GM18502 (cell line): ENCODE measurements around the gene CD44.
"Not testable (repeated sequence)": the region's sequence is repeated elsewhere in the genome, so short reads cannot be mapped to it uniquely, and the experiment has no call there.

ENCODE experiments used
- ATAC-seq: cut with Tn5 transposase; IDR thresholded peaks from one replicate; pipeline ENCODE4 v1.9.1; 2021; ENCODE audit warnings: mild to moderate bottlenecking; ENCODE audit not compliant: unreplicated experiment, poor library complexity

CD44 gene

GRCh38 chr11:35206616-35207015 is 67.6 kb downstream of the CD44 start:
- ATAC-seq, result no peak

DNA sequence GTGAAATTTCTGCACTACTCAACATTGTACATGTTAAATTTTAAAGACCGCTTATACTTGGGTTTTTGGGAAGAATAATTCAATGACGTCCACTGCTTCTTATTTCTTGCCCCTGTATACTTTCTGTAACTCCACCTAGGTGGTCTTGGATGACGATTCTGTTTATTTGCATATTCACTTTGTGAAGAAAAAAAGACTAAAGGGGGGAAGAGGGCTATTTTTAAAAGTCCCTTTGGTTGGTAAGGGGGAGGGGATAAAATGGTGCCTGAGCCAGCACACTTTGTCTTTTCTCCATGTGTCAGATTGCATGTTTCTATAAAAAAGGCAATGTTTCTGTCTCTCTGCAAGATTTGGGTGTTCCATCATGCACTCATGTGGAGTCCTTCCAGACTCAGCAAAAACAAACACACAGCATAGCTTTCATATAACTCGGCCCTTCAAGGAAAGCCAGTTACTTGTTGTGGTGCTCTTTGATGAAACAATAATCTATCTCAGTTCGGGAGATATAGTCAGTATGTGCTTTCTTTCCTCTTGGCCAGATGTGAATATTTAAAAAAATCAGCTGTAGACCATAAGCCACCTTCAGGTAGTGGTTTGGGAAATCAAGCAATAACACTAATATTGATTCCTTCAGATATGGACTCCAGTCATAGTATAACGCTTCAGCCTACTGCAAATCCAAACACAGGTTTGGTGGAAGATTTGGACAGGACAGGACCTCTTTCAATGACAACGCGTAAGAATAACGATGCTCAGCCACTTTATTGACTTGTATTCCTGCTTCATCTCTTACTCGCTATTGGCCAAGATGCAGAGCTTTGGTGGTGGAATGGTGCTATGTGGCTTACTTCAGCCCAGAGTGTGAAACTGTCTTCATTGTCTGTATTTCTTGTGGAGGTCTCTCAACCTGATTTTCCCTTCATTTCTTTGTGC is 68.8 kb downstream of the CD44 start:
- ATAC-seq, result no peak

DNA sequence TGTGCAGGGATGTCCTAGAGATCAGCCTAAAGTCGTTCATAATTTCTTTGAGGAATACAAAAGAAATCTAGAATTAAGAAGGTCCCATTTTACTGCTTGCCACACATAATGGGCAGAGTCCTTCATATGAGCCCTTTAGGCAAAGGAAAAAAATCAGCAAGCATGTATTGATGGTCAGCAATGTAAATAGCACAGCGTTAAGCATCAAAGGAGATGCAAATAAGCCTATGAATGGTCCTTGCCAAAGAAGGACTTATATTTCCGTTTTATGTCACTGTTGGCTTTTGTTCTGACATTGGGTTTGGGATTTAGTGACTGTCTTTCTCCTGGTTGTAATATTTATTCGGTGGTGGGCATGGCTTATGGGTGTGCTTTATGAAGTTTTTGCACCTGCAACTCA is 69.8 kb downstream of the CD44 start:
- no peak for ATAC-seq

- ATAC-seq, result no peak
These were observed 72.0 kb downstream of the CD44 start for GRCh38 chr11:35210876-35211546.

GRCh38 chr11:35211952-35212351 is 73.0 kb downstream of the CD44 start:
- no peak for ATAC-seq

DNA sequence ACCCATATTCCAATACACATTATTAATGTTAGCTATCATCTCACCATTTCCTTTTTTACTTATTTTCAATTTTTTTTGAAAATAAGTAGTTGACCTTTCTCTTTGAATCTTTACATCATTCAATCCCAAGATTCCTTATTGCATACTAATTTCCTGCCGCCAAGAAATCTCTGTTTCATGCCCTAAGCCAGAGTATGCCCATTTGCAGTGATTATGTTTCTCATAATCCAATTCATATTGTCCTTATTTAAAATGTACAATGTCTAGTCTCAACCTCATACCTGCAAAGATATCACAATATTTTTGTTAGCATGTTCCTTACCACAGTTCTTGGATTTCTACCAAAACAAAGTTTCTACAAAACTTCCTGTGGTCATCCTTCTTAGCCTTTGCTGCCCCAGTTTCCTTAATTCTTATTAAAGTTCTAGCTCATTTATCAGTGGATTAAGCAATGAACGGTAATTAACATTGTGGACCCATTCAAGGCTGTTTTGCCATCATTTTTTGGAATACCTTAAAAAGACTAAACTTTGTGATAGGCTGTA is 75.3 kb downstream of the CD44 start:
- no peak for ATAC-seq

DNA sequence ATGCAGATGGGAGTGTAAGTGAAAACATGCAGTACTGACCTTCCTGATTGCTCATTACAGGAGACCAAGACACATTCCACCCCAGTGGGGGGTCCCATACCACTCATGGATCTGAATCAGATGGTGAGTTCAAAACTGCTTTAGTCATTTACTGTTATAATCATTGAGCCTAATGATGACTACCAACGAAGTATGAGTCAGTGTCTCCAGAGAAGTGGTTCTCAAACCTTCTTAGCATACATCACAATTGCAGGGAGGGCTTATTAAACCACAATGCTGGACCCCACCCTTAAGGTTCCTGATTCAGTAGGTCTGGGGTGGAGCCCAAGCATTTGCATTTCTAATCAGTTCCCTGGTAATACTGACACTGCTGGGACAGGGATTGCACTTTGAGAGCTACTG is 75.8 kb downstream of the CD44 start:
- no peak for ATAC-seq

- no peak for ATAC-seq
These were observed 77.0 kb downstream of the CD44 start for GRCh38 chr11:35215945-35216344.

GRCh38 chr11:35216962-35217678 is 78.1 kb downstream of the CD44 start:
- peak; percentile 39 for ATAC-seq

GRCh38 chr11:35218956-35219355 is 80.0 kb downstream of the CD44 start:
- ATAC-seq, result no peak

DNA sequence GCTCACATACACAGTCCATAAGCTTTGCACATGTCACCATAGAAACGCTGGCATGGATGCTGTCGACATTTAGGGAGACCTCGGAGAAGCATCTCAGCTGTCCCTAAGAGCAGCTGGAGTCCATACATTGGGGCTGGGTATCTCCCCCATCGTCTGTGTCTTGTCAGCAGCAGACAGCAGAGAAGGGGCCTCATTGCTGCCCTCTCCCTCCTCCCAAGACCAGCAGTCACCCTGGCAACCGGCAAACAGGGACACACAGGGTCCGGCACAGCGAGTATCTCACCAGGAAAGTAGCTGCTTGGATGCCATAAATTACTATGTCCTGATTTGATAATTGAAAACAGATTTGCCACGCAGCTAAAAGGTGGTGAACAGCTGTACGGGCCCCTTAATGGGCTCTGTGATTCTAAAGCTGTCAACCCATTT is 84.4 kb downstream of the CD44 start:
- ATAC-seq, result no peak

DNA sequence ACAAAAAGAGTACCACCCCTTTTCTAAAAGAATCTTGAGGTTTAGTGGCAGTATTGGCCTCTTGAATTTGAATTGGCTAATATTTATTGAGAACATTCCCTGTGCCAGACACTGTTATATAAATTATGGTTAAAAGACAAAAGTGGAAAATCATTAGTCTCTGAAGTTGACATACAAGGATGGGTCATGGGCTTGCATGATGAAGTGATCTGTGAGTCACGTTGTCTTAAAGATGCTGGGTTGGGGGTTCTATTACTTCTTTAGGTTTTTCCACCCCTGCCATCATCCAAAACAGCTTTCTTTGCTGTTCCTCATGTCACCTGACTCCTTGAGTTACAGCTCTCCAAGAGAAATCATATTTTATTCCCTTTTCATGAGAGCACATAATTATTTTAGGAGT is 85.0 kb downstream of the CD44 start:
- no peak for ATAC-seq

GRCh38 chr11:35225946-35226520 is 87.1 kb downstream of the CD44 start:
- ATAC-seq, result no peak

DNA sequence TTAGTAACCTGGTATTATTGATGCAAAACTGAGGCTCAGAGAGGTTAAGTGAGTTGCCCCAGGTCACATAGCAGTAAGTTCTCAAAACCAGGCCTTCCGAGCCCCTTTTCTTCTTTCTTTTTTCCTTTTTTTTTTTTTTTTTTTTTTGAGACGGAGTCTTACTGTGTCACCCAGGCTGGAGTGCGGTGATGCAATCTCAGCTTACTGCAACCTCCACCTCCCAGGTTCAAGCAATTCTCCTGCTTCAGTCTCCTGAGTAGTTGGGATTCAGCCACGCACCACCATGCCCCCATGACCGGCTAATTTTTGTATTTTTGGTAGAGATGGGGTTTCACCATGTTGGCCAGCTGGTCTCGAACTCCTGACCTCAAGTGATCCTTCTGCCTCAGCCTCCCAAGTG is 87.8 kb downstream of the CD44 start:
- not testable (repeated sequence) for ATAC-seq

GRCh38 chr11:35227576-35228327 is 88.8 kb downstream of the CD44 start:
- ATAC-seq, result no peak

DNA sequence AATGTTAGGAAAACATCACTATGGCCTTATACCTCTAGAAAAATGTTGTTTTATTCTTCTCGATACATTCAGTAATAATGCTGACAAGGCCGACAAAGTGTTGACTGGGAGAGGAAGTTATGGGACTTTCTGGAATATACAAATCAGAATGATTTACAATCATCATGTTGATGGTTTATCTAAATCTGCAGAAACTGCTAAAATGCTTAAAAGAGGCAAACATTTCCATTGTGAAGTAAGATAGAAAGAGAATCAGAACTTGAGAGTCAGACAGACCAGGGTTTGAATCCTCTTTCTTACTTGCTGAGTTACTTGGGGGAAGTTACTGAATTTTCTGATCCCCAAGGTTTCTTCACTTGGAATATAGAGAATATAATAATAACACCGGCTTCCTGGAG is 89.4 kb downstream of the CD44 start:
- no peak for ATAC-seq

DNA sequence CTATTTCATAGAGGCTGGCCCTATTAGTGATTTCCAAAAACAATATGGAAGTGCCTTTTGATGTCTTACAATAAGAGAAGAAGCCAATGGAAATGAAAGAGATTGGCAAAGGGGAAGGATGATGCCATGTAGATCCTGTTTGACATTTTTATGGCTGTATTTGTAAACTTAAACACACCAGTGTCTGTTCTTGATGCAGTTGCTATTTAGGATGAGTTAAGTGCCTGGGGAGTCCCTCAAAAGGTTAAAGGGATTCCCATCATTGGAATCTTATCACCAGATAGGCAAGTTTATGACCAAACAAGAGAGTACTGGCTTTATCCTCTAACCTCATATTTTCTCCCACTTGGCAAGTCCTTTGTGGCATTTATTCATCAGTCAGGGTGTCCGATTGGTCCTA is 91.4 kb downstream of the CD44 start:
- no peak for ATAC-seq

GRCh38 chr11:35231076-35231860 is 92.3 kb downstream of the CD44 start:
- no peak for ATAC-seq

DNA sequence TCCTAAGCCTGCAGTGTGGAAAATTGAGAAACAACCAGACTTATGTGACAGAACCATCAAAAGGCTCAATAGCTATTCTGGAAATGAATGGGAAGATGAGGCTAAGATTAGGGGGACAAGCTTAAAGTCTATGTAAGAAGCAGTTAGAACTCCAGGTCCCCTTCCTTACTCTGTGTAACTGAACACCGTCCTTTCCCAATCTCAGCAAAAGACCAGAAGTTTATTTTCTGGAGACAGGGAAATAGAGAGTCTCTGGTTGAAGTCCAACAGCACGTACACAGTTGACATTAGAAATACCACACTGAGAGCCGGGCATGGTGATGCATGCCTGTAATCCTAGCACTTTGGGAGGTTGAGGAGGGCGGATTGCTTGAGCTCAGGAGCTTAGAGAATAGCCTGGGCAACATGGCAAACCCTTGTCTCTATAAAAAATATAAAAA is 93.9 kb downstream of the CD44 start:
- no peak for ATAC-seq
